ENCODE results near the gene RUNX3.

Gene RUNX3

DNA sequence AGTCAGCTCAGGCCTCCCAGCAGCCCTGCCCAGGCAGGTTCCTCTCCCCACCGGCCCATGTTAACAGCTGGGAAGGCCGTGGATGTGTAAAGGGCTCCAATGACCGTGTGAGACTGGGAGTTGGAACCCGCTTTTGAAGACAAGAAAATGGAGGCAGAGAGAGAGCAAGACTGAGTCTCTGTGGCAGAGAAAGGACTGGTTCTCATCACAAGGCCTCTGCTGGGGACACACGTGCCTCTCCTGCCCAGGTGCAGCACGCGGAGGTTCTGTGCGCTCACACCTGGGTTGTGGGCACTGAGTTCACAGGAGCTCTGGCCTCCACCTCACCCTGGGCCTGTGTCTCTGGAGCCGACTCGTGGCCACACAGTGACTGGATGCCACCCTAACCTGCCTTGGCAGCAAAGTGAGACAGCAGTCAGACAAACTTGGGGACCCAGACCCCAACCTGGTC lies 27.0 kb downstream of the RUNX3 start:
- ChIA-PET CTCF (interaction anchor here (0.7 kb wide), 1 partner anchor 215 kb away, joined by 3 read pairs; no protein-coding TSS in a partner anchor), POLR2A (no interaction called here)
- no peaks in the 10 kb centered on the region for H3K4me1 ChIP-seq (ENCODE audit: control insufficient read depth, insufficient read depth, low read length)

DNA sequence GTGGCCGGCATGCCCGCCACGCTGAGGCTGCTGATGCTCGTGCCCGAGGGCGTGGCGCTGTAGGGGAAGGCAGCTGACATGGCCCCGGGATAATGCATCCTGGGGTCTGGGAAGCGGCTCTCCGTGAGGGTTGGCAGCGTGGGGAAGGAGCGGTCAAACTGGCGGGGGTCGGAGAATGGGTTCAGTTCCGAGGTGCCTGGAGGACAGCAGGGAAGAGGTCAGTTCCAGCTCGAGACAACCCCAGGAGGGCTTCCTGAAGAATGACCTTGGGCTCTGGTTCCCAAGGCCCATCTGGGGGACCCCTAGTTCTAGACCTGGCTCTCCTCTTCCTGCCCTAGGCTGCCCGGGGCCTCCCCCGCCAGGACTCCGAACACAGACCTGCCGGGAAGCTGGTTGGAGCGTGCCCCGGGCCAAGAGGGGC lies 27.6 kb downstream of the RUNX3 start:
- H3K36me3 ChIP-seq (ENCODE audit: control insufficient read depth in 2 of 2, insufficient read depth in 1 of 2, low read length in 2 of 2), result no peaks in the 10 kb centered on the region
- no peaks in the 10 kb centered on the region for H3K4me1 ChIP-seq (ENCODE audit: control insufficient read depth, insufficient read depth, low read length)
- no peaks in the 10 kb centered on the region for H3K9me3 ChIP-seq (ENCODE audit: control insufficient read depth, insufficient read depth, low read depth, low read length)
- H3K4me3 ChIP-seq (ENCODE audit: low read depth, low read length), result no peak overlapping the region
- TF ChIP-seq, protein P1, sequence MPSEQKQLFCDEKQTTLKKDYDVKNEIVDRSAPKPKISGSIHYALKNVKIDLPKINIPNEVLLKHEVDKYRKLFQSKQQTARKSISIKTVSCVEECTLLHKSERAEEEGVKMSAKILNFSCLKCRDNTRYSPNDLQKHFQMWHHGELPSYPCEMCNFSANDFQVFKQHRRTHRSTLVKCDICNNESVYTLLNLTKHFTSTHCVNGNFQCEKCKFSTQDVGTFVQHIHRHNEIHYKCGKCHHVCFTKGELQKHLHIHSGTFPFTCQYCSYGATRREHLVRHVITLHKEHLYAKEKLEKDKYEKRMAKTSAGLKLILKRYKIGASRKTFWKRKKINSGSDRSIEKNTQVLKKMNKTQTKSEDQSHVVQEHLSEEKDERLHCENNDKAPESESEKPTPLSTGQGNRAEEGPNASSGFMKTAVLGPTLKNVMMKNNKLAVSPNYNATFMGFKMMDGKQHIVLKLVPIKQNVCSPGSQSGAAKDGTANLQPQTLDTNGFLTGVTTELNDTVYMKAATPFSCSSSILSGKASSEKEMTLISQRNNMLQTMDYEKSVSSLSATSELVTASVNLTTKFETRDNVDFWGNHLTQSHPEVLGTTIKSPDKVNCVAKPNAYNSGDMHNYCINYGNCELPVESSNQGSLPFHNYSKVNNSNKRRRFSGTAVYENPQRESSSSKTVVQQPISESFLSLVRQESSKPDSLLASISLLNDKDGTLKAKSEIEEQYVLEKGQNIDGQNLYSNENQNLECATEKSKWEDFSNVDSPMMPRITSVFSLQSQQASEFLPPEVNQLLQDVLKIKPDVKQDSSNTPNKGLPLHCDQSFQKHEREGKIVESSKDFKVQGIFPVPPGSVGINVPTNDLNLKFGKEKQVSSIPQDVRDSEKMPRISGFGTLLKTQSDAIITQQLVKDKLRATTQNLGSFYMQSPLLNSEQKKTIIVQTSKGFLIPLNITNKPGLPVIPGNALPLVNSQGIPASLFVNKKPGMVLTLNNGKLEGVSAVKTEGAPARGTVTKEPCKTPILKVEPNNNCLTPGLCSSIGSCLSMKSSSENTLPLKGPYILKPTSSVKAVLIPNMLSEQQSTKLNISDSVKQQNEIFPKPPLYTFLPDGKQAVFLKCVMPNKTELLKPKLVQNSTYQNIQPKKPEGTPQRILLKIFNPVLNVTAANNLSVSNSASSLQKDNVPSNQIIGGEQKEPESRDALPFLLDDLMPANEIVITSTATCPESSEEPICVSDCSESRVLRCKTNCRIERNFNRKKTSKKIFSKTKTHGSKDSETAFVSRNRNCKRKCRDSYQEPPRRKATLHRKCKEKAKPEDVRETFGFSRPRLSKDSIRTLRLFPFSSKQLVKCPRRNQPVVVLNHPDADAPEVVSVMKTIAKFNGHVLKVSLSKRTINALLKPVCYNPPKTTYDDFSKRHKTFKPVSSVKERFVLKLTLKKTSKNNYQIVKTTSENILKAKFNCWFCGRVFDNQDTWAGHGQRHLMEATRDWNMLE (tag by site-specific recombination; conservative IDR thresholded peaks at IDR 0.05; ENCODE audit: low read depth), result no peak
- no peak for TF ChIP-seq ZNF560 (tag by site-specific recombination; IDR thresholded peaks at IDR 0.05; ENCODE audit: borderline replicate concordance)
- TF ChIP-seq OSR2 (tag by site-specific recombination; IDR thresholded peaks at IDR 0.05), result no peak
- no peak for TF ChIP-seq MZF1 (tag by site-specific recombination; IDR thresholded peaks at IDR 0.05; ENCODE audit: borderline replicate concordance)
- no peak for TF ChIP-seq KLF10 (tag by site-specific recombination; IDR thresholded peaks at IDR 0.05)
- TF ChIP-seq ZNF157 (tag by site-specific recombination; IDR thresholded peaks at IDR 0.05), result no peak
- no peak for TF ChIP-seq ZNF37A (tag by site-specific recombination; IDR thresholded peaks at IDR 0.05)
- TF ChIP-seq ZNF629 (tag by site-specific recombination; IDR thresholded peaks at IDR 0.05), result no peak
- TF ChIP-seq, protein P2, sequence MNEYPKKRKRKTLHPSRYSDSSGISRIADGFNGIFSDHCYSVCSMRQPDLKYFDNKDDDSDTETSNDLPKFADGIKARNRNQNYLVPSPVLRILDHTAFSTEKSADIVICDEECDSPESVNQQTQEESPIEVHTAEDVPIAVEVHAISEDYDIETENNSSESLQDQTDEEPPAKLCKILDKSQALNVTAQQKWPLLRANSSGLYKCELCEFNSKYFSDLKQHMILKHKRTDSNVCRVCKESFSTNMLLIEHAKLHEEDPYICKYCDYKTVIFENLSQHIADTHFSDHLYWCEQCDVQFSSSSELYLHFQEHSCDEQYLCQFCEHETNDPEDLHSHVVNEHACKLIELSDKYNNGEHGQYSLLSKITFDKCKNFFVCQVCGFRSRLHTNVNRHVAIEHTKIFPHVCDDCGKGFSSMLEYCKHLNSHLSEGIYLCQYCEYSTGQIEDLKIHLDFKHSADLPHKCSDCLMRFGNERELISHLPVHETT (tag by site-specific recombination; IDR thresholded peaks at IDR 0.05), result no peak
- TF ChIP-seq, protein P3, sequence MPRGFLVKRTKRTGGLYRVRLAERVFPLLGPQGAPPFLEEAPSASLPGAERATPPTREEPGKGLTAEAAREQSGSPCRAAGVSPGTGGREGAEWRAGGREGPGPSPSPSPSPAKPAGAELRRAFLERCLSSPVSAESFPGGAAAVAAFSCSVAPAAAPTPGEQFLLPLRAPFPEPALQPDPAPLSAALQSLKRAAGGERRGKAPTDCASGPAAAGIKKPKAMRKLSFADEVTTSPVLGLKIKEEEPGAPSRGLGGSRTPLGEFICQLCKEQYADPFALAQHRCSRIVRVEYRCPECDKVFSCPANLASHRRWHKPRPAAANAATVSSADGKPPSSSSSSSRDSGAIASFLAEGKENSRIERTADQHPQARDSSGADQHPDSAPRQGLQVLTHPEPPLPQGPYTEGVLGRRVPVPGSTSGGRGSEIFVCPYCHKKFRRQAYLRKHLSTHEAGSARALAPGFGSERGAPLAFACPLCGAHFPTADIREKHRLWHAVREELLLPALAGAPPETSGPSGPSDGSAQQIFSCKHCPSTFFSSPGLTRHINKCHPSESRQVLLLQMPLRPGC (tag by site-specific recombination; IDR thresholded peaks at IDR 0.05), result no peak
- no peak for TF ChIP-seq GLIS2 (tag by site-specific recombination; IDR thresholded peaks at IDR 0.05)
- POLR2A ChIA-PET, result no interaction called here
- CTCF ChIA-PET, result no interaction called here
- H3K27ac ChIP-seq (ENCODE audit: extremely low read depth, low read depth, low read length), result no peak overlapping the region

More for the DNA sequence above, 27.0 kb downstream of the RUNX3 start:
- no peak overlapping the region for H3K27ac ChIP-seq (ENCODE audit: extremely low read depth, low read depth, low read length)
- TF ChIP-seq ZNF521 (tag by site-specific recombination; IDR thresholded peaks at IDR 0.05), result no peak
- no peak for TF ChIP-seq KLF1 (tag by site-specific recombination; IDR thresholded peaks at IDR 0.05)
- no peaks in the 10 kb centered on the region for H3K9me3 ChIP-seq (ENCODE audit: control insufficient read depth, insufficient read depth, low read depth, low read length)
- no peak overlapping the region for H3K4me3 ChIP-seq (ENCODE audit: low read depth, low read length)
- no peaks in the 10 kb centered on the region for H3K36me3 ChIP-seq (ENCODE audit: control insufficient read depth in 2 of 2, insufficient read depth in 1 of 2, low read length in 2 of 2)

Measured in HEK293 (cell line).